HG03095 (cell line): ENCODE measurements around the gene PRXL2C.
"Not testable (repeated sequence)": the region's sequence is repeated elsewhere in the genome, so short reads cannot be mapped to it uniquely, and the experiment has no call there.

Experiments
- ATAC-seq: cut with Tn5 transposase; IDR thresholded peaks from one replicate; pipeline ENCODE4 v1.9.1; 2021; ENCODE audit warnings: moderate library complexity; ENCODE audit not compliant: unreplicated experiment

Gene PRXL2C

GRCh38 chr9:96649620-96650324 lies 5.3 kb downstream of the PRXL2C start:
- no peak for ATAC-seq

DNA sequence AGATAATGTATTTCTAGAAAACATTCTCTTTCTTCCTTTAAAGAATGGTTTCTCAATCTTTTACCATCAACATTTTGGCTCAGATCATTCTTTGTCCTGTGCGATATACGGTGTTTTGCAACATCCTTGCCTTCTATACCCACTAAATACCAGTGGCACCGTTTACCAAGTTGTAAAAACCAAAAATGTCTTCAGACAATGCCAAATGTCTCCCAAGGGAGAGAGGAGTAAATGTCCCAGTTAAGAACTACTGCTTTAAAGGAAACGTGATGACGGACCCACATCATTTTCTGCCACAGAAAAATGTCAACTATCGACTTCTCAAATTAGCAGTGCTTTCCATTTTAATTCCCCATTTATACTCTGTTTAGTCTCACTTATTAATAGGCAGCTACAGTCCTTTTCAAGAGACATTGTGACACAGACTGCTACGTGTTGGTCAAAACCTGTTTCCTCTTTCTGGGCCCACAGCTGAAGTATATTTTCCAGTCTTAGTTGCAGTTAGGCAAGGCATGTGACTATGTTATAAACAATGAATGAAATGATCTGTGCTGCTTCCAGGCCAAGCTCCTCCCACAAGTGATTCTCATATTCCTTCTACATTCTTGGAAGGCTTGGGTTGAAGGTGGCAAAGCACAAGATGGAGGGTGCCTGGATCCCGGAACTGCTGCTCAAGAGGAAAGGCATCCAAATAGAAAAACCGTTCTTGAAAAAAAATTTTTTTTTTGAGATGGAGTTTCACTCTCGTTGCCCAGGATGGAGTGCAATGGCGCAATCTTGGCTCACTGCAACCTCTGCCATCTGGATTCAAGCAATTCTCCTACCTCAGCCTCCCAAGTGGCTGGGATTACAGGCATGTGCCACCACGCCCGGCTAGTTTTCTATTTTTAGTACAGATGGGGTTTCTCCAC lies 8.8 kb downstream of the PRXL2C start:
- no peak for ATAC-seq

GRCh38 chr9:96644137-96644536 lies 11.0 kb downstream of the PRXL2C start:
- no peak for ATAC-seq

- ATAC-seq: no peak
These were observed 13.6 kb downstream of the PRXL2C start for GRCh38 chr9:96641514-96641913.

- no peak for ATAC-seq
These were observed 16.3 kb downstream of the PRXL2C start for GRCh38 chr9:96638606-96639364.

- no peak for ATAC-seq
These were observed 18.7 kb downstream of the PRXL2C start for GRCh38 chr9:96636368-96636767.

DNA sequence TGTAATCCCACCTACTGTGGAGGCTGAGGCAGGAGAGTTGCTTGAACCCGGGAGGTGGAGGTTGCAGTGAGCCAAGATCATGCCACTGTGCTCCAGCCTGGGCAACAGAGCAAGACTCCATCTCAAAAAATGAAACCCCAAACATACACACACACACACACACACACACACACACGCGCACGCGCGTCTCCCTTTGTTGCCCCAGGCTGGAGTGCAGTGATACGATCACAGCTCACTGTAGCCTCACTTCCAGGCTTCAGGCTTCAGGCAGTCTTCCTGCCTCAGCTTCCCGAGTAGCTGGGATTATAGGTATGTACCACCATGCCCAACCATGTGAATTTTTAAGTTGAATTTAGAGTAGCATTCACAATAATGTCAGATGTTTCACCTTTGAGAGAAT lies 21.5 kb downstream of the PRXL2C start:
- ATAC-seq: not testable (repeated sequence)

- ATAC-seq: no peak
These were observed 28.2 kb downstream of the PRXL2C start for GRCh38 chr9:96626912-96627311.

- ATAC-seq: no peak
These were observed 33.5 kb downstream of the PRXL2C start for GRCh38 chr9:96621618-96622017.

DNA sequence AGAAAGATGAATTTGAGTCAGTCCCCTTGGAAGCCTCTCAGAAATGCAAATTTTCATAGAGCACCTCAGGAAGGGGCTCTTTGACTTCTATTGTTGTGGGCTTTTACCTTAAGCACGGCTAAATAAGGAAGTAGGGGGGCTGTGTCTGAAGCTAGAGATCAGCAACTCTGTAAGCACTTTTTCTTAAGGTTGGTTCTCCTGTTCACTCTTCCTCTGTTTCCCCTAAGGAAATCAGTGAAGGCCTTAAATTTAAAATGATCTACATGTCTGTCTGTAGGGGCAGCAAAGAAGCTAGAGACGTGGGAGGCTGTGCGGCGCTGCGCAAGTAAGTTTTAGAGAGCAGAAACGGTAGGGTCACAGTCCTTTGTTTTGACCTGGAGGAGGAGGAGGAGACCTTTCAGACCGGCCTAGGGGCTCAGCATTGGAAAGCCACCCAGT lies 34.3 kb downstream of the PRXL2C start:
- no peak for ATAC-seq

DNA sequence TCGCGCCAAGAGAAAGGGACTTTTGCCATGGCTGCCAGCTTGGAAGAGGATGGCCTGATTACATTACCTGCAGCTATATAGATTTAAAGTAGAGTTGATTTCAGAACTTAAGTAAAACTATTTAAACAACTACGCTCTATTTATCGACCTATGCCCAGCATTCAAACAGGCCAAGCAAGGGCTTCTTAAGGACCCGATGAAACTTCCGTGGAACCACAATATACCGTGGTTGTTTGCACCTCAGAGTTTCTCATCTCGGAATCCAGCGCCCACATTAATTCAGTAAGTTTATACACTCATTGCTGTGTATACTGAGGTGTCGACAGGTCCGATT lies 35.0 kb downstream of the PRXL2C start:
- no peak for ATAC-seq

DNA sequence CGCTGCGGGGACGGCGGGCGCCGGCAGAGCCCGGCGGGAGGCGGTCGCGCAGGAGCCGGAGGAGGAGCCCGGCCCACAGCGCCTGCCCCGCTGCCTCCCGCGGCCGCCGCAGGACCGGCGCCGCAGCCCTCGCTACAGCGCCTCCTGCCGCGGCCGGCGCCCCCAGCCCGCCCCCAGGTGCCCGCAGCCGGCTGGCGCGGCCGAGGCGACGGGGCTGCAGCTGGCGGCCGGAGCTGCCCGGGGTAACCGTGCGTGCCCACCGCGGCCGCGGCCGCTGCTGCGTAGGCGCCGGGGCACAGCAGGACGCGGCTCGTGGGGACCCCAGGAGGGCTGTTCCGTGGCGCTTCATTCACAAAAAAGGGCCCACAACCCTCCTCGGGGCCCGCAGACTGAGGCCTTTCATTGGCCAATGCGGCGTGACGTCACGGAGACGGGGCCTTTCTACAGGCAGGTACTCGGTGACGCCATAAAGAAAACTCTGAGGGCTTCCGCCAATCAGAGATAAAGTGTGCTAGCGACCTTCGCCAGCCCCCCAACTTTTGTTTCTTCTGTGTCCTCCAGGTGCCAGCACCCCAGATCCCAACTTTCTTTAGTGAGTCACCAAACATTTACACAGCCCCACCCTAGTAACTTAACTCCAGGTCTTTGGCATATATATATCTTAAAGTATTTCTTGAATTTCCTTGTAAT lies 35.5 kb downstream of the PRXL2C start, which contains the start of gene CDC14B:
Gene CDC14B (minus strand): TSS at position 353 of the 690 bp plus-strand sequence. CDS start 465 bp downstream, outside the sequence.
- no peak for ATAC-seq

- no peak for ATAC-seq
These were observed 36.0 kb downstream of the PRXL2C start for GRCh38 chr9:96619124-96619465.

GRCh38 chr9:96618209-96619123 lies 36.7 kb downstream of the PRXL2C start:
- no peak for ATAC-seq

DNA sequence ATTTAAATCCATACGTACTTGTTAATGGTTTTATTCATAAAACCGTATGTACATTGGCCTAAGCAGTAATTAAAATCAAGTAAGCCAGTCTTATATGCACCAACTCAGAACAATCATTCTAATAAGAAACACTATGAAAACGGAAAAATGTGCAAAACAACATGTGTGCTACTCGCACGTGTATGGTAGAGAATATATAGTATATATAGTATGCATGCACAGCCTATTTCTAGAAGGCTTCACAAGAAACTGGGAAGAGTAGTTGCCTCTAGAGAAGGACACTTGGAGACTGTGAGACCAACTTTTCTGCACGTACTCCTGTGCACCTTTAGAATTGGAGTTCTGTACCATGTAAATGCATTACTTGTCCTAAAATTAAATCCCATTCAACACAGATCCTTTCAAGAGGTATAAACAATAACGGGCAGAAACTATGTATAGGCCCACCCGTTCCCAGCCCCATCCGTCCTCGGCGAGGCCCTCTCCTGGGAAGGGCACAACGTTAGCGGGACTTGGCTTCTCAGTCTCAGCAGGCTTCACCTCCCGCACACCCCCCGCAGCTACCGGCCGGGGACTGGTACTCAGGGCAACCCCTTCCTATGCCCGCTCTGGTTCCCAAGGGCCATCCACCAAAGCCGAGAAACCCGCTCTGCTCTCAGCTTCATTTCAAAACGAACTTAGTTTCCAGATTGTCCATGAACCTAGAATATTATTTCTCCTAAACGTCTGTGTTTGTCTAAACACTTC lies 37.5 kb downstream of the PRXL2C start:
- ATAC-seq: no peak

GRCh38 chr9:96616817-96617438 lies 38.2 kb downstream of the PRXL2C start:
- no peak for ATAC-seq

DNA sequence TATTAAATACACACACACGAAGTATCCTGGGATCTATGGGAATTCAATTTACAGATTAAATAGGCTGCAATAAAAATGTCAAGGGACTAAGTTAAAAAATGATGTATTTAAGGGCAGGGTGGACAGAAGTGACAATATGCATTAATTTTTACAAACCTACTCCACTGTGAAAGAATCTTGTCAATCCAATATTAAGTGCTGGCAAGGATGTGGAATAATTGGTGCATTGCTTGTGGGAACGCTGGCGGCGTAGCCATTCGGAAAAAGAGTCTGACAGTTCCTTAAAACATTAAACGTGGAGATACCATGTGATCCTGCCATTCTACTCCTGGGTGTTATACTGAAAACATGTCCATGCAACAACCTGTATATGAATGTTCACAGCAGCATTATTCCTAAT lies 39.7 kb downstream of the PRXL2C start:
- no peak for ATAC-seq

DNA sequence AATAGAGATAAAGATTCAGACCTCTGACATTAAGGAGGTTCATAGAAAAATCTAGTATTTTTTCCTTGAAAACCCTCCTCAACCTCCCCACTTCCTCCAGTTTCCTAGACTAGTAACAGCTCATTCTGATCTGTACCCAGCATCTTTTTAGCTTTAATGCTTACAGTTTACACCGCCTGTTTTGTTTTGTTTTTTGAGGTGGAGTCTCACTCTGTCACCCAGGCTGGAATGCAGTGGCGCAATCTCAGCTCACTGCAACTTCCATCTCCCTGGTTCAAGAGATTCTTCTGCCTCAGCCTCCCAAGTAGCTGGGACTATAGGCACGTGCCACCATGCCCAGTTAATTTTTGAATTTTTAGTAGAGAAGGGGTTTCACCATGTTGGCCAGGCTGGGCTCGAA lies 40.5 kb downstream of the PRXL2C start:
- ATAC-seq: not testable (repeated sequence)
